B cell (primary cell): ENCODE results near the gene HOXD3. TPM values are rescaled to one million over a fixed set of nuclear protein-coding genes. Genes with fewer than 3 reads are reported as not detected.

ENCODE experiments used
- ATAC-seq: fragments of 200-7000 bp; cut with Tn5 transposase; one replicate; pipeline ENCODE4 v1.10.0; 2021; ENCODE audit warnings: low read depth, mild to moderate bottlenecking, moderate number of reproducible peaks, moderate library complexity
- CTCF ChIA-PET: fragments of 350-600 bp; sonication (Branson Sonifier 250); formaldehyde crosslinking; loops from one replicate; lab custom pipeline; 2021; ENCODE audit warnings: antibody characterized with exemption, inconsistent platforms; lab: Charles Lee
- POLR2A ChIA-PET: fragments of 350-600 bp; sonication (Branson Sonifier 250); formaldehyde crosslinking; loops from one replicate; lab custom pipeline; 2021; ENCODE audit warnings: antibody characterized with exemption; lab: Charles Lee
- DNase-seq: peaks from one replicate; pipeline ENCODE4 v3.0.0; 2013
- H2AFZ ChIP-seq: 2 replicates; pipeline ENCODE4 v1.6.1; 2012; ENCODE audit warnings: mild to moderate bottlenecking, low read depth, low read length; ENCODE audit not compliant: insufficient read depth, poor library complexity, severe bottlenecking
- H3K27ac ChIP-seq, 2 donors: 1 replicate in 1 of 2; 2 replicates in 1 of 2; pipeline ENCODE4 v1.5.1; 2012 to 2013; ENCODE audit warnings: low read length in 2 of 2, mild to moderate bottlenecking in 2 of 2, moderate library complexity in 1 of 2
- H3K27me3 ChIP-seq, 4 experiments: fragments of 200-600 bp in 1 of 4; sonication (generic) in 1 of 4; replicated peaks in 1 of 4; 1 replicate in 2 of 4; 2 replicates in 2 of 4; pipeline versions ENCODE4 v1.6.1 to v1.7.0; 2013 to 2016; ENCODE audit warnings: low read length in 3 of 4, mild to moderate bottlenecking in 2 of 4, mixed read lengths in 1 of 4, moderate library complexity in 1 of 4; ENCODE audit not compliant: insufficient read depth in 4 of 4, control insufficient read depth in 3 of 4; ENCODE audit errors: control extremely low read depth in 1 of 4
- H3K36me3 ChIP-seq, 2 experiments: replicated peaks in 1 of 2; 1 replicate in 1 of 2; 2 replicates in 1 of 2; pipeline versions ENCODE4 v1.6.1 to v1.7.1; 2013; ENCODE audit warnings: low read length in 1 of 2; ENCODE audit not compliant: insufficient read depth in 2 of 2, control insufficient read depth in 1 of 2; ENCODE audit errors: control extremely low read depth in 1 of 2, extremely low read depth in 1 of 2
- H3K4me1 ChIP-seq, 2 donors: fragments of 200-600 bp in 1 of 2; sonication (generic) in 1 of 2; 1 replicate in 1 of 2; 2 replicates in 1 of 2; pipeline versions ENCODE4 v1.5.1 to v1.6.1; 2013 to 2017; ENCODE audit warnings: low read length in 2 of 2; ENCODE audit not compliant: control insufficient read depth in 2 of 2, insufficient read depth in 2 of 2
- H3K4me2 ChIP-seq: replicated peaks from 2 replicates; pipeline ENCODE3; 2012; ENCODE audit warnings: mild to moderate bottlenecking, low read depth, low read length; ENCODE audit not compliant: poor library complexity, severe bottlenecking
- H3K4me3 ChIP-seq, 5 experiments: fragments of 200-600 bp in 1 of 5; sonication (generic) in 1 of 5; 1 replicate in 3 of 5; 2 replicates in 2 of 5; pipeline versions ENCODE4 v1.5.1 to v1.7.0; 2011 to 2016; ENCODE audit warnings: low read length in 4 of 5, mild to moderate bottlenecking in 4 of 5, low read depth in 2 of 5, control low read depth in 1 of 5, moderate library complexity in 1 of 5; ENCODE audit not compliant: insufficient read depth in 1 of 5; ENCODE audit errors: control extremely low read depth in 1 of 5, extremely low read depth in 1 of 5
- H3K79me2 ChIP-seq: fragments of 200-600 bp; sonication (generic); one replicate; pipeline ENCODE4 v1.6.0; 2016; ENCODE audit warnings: low read length; ENCODE audit not compliant: control insufficient read depth, insufficient read depth
- H3K9ac ChIP-seq: fragments of 200-600 bp; sonication (generic); 2 replicates; pipeline ENCODE4 v1.6.1; 2017; ENCODE audit warnings: mild to moderate bottlenecking, low read length, moderate library complexity
- H3K9me3 ChIP-seq, 3 donors: one replicate each; pipeline versions ENCODE4 v1.6.1 to v1.7.1; 2013; ENCODE audit warnings: low read length in 2 of 3; ENCODE audit not compliant: control insufficient read depth in 2 of 3, insufficient read depth in 1 of 3; ENCODE audit errors: control extremely low read depth in 1 of 3
- H4K20me1 ChIP-seq: 2 replicates; pipeline ENCODE4 v1.6.0; 2012; ENCODE audit warnings: mild to moderate bottlenecking, low read length; ENCODE audit not compliant: insufficient read depth, control insufficient read depth, poor library complexity, severe bottlenecking
- H3K27ac Mint-ChIP-seq: one replicate; pipeline ENCODE4 v1.8.0; 2021; ENCODE audit warnings: mixed read lengths
- H3K27me3 Mint-ChIP-seq: one replicate; pipeline ENCODE4 v1.8.0; 2021; ENCODE audit warnings: mixed read lengths
- H3K4me1 Mint-ChIP-seq: one replicate; pipeline ENCODE4 v1.8.0; 2021; ENCODE audit warnings: mixed read lengths
- H3K4me3 Mint-ChIP-seq: one replicate; pipeline ENCODE4 v1.8.0; 2021; ENCODE audit warnings: mixed read lengths
- H3K9me3 Mint-ChIP-seq: one replicate; pipeline ENCODE4 v1.8.0; 2022; ENCODE audit warnings: mixed read lengths; ENCODE audit not compliant: insufficient read depth
- CTCF ChIP-seq: fragments of 200-600 bp; IDR thresholded peaks from one replicate; pipeline ENCODE4 v1.8.0; 2022; ENCODE audit warnings: antibody characterized with exemption, mild to moderate bottlenecking
- EZH2 ChIP-seq: IDR thresholded peaks from 2 replicates; pipeline ENCODE4 v1.6.1; 2012; ENCODE audit warnings: borderline replicate concordance, low read depth, mild to moderate bottlenecking, moderate library complexity, low read length; ENCODE audit not compliant: insufficient read depth, poor library complexity, severe bottlenecking
- whole genome bisulfite sequencing: methylation state at CpG from one replicate; pipeline ENCODE4 v1.1.5; 2013; ENCODE audit warnings: missing lambda C conversion rate; ENCODE audit not compliant: insufficient coverage; 5-methylcytosine and 5-hydroxymethylcytosine counted together
- intact Hi-C: fragments of 100-400 bp; cut with micrococcal nuclease; formaldehyde crosslinking; loops from one replicate; pipeline ENCODE4 v1.10.0; 2022
- polyA plus RNA-seq: library from polyadenylated mRNA; depleted of rRNA; stranded (reverse); fragments of >200 nt; gene quantifications from 2 replicates; pipeline ENCODE4 v1.2.3, GENCODE V29; 2012
- total RNA-seq, 2 donors: library from RNA; stranded (reverse); fragments of 120-200 nt in 1 of 2; gene quantifications; 1 replicate in 1 of 2; 2 replicates in 1 of 2; pipeline versions ENCODE4 v1.2.3 to v1.2.4, GENCODE V29; 2013 to 2022

The HOXD3 gene
- total and polyA plus RNA-seq, 2 donors (not counting 1 experiment from before 2014, with no cell fraction given): not detected

DNA sequence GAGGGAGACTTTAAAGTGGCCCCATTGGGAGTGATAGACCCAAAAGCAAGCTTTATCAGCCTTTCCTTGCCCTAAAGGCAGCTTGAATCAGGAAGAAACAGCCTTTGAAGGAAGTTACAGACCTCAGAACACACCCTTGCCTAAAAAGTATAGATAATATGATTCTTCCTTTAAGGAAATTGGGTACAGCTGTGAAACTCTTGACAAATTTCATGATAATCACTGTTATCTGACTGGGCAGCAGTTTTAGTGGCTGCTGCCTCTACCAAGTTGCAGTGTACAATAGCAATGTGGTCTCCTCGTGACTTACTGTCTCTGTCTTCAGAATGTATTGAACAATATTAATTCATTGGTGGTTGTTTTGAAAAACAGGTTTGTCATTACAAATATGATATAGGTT lies 48.0 kb downstream of the HOXD3 start:
- POLR2A ChIA-PET: no interaction called here
- H3K9ac ChIP-seq: no peak overlapping the region
- intact Hi-C loops: no loop called here

DNA sequence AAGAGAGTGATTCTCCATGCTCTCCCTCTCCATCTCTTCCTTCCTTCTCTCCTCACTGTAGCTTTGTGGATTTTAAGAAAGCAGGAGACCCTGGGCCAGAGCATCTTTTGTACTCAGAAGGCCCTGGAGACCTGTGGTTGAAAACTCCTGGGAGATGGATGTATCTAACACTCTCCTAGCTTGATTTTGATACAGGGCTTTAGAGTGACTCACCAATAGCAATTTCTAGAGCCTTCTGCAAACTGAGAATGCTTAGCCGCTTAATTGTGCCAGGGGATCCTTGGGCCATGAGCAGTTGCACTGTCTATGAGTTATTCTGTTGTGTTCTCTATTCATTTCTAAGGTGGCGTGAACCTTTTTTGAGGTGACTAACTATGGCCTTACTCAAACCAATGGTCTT lies 49.0 kb downstream of the HOXD3 start:
- H3K36me3 ChIP-seq: no peaks in the 10 kb centered on the region
- Mint-ChIP-seq H3K4me3 (no peak overlapping the region), H3K9me3 (no peaks in the 10 kb centered on the region), H3K27me3 (peaks cover 25% of the 10 kb centered on the region), H3K27ac (no peak overlapping the region), H3K4me1 (no peaks in the 10 kb centered on the region)
- ATAC-seq (no peak), DNase-seq (no peak)
- no peaks in the 10 kb centered on the region for H3K4me1 ChIP-seq
- no peak overlapping the region for H2AFZ ChIP-seq
- CTCF ChIA-PET: no interaction called here
- H3K27me3 ChIP-seq: peaks cover 0 to 9% (median 0%) of the 10 kb centered on the region in 4 experiments
- no peak overlapping the region for H3K27ac ChIP-seq
- intact Hi-C loops: no loop called here
- H3K79me2 ChIP-seq: no peaks in the 10 kb centered on the region
- H3K9ac ChIP-seq: no peak overlapping the region
- POLR2A ChIA-PET: no interaction called here
- no peak overlapping the region for H3K4me3 ChIP-seq
- TF ChIP-seq EZH2: no peak
- no peak for TF ChIP-seq CTCF
- H3K9me3 ChIP-seq: peaks cover 0 to 14% (median 0%) of the 10 kb centered on the region in 3 donors
- no peak overlapping the region for H3K4me2 ChIP-seq
- WGBS: no CpG with 5 or more reads among the region's 2 CpGs
- no peaks in the 10 kb centered on the region for H4K20me1 ChIP-seq

More for the DNA sequence above, 48.0 kb downstream of the HOXD3 start:
- H2AFZ ChIP-seq: no peak overlapping the region
- H3K27me3 Mint-ChIP-seq: peaks cover 22% of the 10 kb centered on the region
- no peak overlapping the region for H3K27ac Mint-ChIP-seq
- H3K4me3 ChIP-seq: no peak overlapping the region
- no peak for DNase-seq
- H3K4me1 Mint-ChIP-seq: no peaks in the 10 kb centered on the region
- H3K27ac ChIP-seq: no peak overlapping the region
- WGBS: no CpG with 5 or more reads among the region's 1 CpG
- H3K36me3 ChIP-seq: no peaks in the 10 kb centered on the region
- ATAC-seq: no peak
- no peaks in the 10 kb centered on the region for H3K79me2 ChIP-seq
- no peaks in the 10 kb centered on the region for H3K9me3 Mint-ChIP-seq
- TF ChIP-seq EZH2 (no peak), CTCF (no peak)
- no peaks in the 10 kb centered on the region for H3K4me1 ChIP-seq
- peaks cover 0 to 14% (median 0%) of the 10 kb centered on the region in 3 donors for H3K9me3 ChIP-seq
- H4K20me1 ChIP-seq: no peaks in the 10 kb centered on the region
- CTCF ChIA-PET: no interaction called here
- H3K4me2 ChIP-seq: no peak overlapping the region
- peaks cover 0 to 14% (median 0%) of the 10 kb centered on the region in 4 experiments for H3K27me3 ChIP-seq
- no peak overlapping the region for H3K4me3 Mint-ChIP-seq
